Prostate gland (tissue), 2 donors: Measurements from ENCODE around the gene MITD1.

Source experiments
- CTCF ChIP-seq, 4 experiments: fragments of 200-600 bp in 2 of 4; fragments of 450-650 bp in 2 of 4; sonication (generic) in 2 of 4; IDR thresholded peaks; 1 replicate in 3 of 4; 2 replicates in 1 of 4; pipeline ENCODE4 v1.5.1; 2016 to 2019; ENCODE audit warnings: antibody characterized with exemption in 4 of 4, mild to moderate bottlenecking in 2 of 4, moderate library complexity in 2 of 4
- POLR2A ChIP-seq: fragments of 450-650 bp; IDR thresholded peaks from one replicate; pipeline ENCODE4 v1.6.1; 2016; ENCODE audit warnings: antibody characterized with exemption, mild to moderate bottlenecking
- POLR2AphosphoS5 ChIP-seq: sonication (generic); formaldehyde crosslinking; IDR thresholded peaks from one replicate; pipeline ENCODE4 v1.6.1; 2017; ENCODE audit warnings: antibody characterized with exemption

- TF ChIP-seq CTCF (IDR thresholded peaks at IDR 0.05) (peak in 3 of 4 experiments; percentile 1 to 28 (median 25)), POLR2AphosphoS5 (peak; percentile 99), POLR2A (peak; percentile 59)
Measured at GRCh38 chr2:99180755-99181623, at the start of gene MITD1, which contains the start of gene MRPL30.
